ENCODE measurements around the gene TFEC.

DNA sequence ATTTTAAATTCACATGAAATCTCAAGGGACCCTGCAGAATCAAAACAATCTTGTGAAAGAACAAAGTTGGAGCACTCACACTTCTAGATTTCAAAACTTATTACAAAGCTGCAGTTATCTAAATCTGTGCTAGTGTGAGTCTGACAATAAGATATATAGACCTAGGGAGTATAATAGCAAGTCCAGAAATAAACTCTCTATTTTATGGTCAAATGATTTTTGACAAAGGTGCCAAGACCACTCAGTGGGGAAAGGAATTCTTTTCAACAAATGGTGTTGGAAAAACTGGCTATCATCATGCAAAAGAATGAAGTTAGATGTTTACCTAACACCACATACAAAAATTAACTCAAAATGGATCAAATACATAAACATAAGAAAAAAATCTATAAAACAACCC is 68.2 kb downstream of the TFEC start:
- TF ChIP-seq POLR2A (IDR thresholded peaks at IDR 0.05; ENCODE audit: low read depth, low read length) = no peak
- TF ChIP-seq POLR2AphosphoS5 (IDR thresholded peaks at IDR 0.05; ENCODE audit: low read depth, low read length) = no peak
- TF ChIP-seq TAF1 (IDR thresholded peaks at IDR 0.05; ENCODE audit: borderline replicate concordance, low read depth, low read length) = no peak

All from GM12892 (cell line).